DMS114 treated with DMSO at 0.1 percent for 48 hours (cell line): ENCODE results near the gene ACACB.

ENCODE experiments used
- DNase-seq: peaks from one replicate; lab custom pipeline; 2025; ENCODE audit not compliant: unreplicated experiment; lab: John Stamatoyannopoulos, UW

Gene ACACB

DNA sequence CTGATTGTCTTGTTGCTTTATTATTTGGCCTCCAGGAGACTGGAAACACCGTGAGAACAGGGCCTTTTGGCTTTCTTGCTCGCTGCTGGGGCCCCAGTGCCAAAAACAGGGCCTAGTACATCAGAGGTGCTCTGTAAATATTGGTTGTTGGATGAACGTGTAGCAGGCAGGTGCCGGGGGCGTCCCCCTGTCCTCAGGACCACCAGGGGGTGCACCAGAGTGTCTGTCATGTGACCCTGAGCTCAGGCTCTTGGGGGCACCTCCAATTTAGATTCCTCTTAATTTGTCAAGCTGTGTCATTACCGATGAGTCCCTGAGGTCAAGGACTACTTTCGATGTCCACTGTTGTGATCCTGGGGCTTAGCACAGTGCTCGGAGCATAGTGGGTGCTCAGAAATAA is 87.1 kb downstream of the ACACB start:
- DNase-seq: no peak

GRCh38 chr12:109209082-109209481 is 92.7 kb downstream of the ACACB start:
- DNase-seq: no peak

GRCh38 chr12:109212460-109213115 is 96.2 kb downstream of the ACACB start:
- DNase-seq: no peak

DNA sequence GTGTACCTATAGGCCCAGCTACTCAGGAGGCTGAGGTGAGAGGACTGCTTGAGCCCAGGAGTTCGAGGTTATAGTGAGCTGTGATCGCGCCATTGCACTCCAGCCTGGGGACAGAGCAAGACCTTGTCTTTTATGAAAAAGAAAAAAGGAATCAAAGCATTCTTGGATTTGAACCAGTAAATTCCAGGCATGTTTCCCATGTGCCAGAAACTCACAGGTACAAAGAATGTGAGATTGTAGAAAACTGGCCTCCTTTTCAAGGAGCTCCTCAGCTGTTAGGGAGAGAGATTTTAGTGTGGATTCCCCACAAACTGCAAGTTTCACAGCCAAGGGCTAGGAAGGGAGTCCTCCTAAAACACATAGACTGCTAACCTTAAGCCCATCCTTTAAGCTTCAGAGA is 97.7 kb downstream of the ACACB start:
- DNase-seq: no peak

DNA sequence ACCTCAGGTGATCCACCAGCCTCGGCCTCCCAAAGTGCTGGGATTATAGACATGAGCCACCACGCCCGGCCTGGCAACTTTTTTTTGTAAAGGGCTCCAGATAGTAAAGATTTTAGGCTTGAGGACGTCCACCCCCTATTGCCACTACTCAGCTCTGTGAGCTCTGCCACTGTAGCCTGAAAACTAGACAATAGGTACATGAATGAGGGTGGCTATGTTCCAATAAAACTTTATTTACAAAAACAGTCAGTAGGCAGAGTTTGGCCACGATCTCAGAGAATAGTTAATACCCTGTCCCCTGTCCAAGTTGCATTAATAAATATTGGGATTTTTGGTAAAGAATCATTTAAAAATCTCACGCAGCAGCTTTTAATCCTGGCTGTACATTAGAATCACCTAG is 102.6 kb downstream of the ACACB start:
- DNase-seq: no peak

DNA sequence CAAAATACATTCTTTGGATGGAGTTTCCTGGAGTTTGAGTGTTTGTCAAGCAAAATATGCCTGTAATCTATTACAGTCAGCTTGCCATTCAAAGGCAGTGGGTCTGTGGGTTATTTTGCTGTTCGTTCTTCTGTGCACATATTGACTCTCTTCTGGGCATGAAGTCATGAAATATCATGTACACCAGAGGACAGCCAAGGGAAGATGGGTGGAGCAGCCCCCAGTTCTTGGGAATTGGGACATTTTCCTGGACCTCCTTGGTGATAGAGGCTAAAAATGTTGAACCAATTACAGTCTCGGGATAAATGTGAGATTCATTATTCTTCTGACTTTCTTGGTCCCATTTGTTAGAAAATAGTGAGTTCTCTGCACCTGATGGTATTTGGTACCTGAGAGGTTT is 103.6 kb downstream of the ACACB start:
- no peak for DNase-seq

DNA sequence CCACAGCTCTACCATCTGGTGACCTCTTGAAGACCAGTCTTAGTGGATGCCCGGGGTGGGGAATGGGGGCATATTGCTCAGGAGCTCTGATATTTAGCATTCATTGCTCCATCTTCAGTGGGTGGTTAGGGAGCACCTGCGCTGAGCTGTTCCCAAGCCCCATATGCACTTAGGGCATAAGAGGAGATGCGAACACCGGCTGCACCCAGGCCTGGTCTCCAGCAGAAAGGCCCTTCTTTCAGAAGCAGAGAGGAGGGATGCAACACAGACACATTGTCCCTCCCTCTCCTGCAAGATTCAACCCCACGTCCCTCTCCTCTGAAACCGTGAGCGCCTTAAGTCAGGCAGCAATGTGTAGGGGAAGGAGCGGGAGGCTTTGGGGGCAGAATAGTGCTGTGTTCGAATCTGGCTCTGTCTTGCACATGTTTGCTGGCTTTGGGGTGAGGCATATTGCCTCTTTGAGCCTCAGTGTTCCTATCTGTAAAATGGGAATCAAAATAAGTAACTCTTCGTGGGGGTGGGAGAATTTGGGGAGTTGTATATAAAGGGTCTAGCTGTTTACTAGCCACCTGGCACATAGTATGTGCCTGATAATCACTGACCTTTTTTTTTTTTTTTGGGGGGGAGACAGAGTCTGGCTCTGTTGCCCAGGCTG is 105.0 kb downstream of the ACACB start:
- no peak for DNase-seq

DNA sequence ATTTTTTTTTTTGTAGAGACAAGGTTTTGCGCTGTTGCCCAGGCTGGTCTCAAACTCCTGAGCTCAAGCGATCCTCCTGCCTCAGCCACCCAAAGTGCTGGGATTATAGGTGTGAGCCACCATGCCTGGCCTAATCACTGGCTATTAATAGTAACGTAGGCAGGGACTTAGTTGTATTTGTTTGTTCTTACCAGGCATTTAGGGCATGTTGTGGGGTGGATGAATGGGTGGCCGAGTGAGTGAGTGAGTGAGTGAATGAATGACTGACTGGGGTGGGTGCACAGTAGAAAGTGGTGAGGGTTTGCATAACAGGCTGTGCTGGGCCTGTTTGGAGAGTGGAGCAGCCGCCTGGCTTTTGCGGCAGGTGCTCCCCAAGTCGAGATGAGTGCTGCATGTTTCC is 105.7 kb downstream of the ACACB start:
- DNase-seq: no peak

DNA sequence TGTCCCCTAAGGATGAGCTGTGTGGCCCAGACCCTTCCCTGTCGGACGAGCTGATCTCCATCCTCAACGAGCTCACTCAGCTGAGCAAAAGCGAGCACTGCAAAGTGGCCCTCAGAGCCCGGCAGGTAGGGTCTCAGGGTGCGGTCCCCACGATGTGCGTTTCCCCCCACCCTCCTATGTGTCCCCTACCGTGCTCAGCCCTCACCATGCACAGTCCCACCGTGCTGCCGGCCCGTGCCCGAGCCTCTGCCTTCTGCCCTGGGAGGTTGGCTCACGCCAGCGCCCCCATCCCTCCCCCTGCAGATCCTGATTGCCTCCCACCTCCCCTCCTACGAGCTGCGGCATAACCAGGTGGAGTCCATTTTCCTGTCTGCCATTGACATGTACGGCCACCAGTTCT is 106.1 kb downstream of the ACACB start:
- DNase-seq: no peak

DNA sequence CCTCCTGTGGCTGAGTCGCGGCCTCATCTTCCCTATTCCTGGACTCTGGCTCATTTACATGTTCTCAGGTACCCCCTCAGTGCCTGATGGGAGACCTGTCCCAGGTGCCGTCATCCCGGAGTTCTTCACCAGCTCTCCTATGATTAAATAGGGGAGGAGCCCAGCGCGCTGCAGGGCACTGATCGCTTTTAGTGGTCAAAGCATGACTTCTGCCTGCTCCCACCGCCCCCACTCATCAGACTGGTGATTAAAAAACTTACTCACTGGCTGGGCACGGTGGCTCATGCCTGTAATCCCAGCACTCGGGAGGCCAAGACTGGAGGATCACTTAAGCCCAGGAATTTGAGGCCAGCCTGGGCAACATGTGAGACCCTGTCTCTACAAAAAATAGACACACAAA is 106.8 kb downstream of the ACACB start:
- DNase-seq: no peak

DNA sequence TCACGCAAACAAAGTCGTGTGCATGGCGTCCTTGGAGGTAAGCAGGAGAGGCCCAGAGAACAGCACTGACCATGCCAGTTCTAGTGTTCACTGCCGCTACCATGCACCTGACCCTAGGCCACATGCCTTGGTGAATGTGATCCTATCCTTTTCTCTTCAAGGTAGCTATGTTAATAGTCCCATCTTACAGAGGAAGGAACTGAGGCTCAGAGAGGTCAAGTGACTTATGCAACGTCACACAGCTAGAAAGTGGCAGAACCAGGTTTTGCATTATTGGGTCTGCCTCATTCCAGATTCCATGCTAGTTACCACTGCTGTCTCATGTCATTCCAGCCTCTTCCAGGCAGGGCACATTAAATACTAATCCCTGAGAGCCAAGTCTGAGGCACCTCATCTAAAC is 107.5 kb downstream of the ACACB start:
- DNase-seq: no peak

DNA sequence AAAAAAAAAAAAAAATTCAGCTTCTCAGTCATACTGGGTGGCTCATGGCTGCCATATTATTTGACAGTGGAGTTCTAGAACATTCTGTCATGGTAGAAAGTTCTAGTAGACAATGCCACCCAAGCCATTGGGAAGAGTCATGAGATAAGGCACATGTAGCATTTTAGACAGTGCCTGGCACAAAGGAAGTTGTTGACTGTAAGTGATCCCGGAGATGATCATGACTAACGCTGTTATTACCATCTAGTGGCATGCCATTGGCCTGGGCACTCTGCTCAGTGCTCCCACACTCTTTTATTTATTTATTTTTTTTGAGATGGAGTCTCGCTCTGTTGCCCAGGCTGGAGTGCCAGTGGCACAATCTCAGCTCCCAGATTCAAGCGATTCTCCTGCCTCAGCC is 112.3 kb downstream of the ACACB start:
- DNase-seq: no peak

GRCh38 chr12:109230193-109230592 is 113.8 kb downstream of the ACACB start:
- DNase-seq: no peak

DNA sequence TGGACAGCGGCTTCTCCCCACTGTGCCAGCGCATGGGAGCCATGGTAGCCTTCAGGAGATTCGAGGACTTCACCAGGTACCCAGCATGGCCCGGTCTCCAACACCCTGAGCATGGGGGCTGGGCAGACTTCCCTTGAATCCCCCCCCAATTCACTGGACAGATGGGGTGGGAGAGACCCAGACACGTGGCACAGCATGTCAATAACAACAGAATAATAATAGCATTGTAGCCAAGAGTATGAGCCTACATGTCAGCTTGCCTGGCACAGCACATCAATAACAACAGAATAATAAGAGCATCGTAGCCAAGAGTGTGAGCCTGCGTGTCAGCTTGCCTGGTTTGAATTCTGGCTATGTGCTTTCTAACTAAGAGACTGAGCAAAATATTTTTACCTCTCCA is 116.3 kb downstream of the ACACB start:
- DNase-seq: no peak

GRCh38 chr12:109234012-109234411 is 117.6 kb downstream of the ACACB start:
- no peak for DNase-seq

DNA sequence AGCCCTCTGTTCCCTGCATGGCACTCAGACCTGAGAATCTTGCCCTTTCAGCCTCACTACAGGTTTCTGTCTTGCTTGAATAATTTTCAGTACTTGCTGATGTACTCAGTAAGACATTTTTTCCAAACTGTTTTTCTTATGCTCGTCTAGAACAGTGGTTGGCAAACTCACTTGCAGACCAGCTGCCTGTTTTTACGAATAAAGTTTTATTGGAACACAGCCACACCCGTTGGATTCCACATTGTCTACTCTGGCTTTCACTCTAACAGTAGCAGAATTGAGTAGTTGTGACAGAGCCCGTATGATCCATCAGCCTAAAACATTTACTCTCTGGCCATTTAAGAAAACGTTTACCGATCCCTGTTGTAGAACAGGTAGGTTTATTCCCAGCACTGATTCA is 119.9 kb downstream of the ACACB start:
- no peak for DNase-seq

- no peak for DNase-seq
These were observed 122.8 kb downstream of the ACACB start for GRCh38 chr12:109239179-109239578.

DNA sequence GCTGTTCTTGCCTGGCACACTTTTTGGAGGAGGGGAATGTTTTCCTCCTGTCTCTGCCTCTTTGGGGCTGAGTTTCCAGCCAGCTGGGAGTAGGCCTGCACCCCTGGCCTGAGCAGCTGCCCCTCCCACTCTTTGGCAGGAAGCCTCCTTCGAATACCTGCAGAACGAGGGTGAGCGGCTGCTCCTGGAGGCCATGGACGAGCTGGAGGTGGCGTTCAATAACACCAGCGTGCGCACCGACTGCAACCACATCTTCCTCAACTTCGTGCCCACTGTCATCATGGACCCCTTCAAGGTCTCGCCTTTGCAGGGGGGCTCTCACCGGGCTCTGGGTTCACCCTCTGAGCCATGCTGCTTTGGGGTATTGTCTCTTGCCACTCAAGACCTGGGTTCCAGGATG is 123.3 kb downstream of the ACACB start:
- DNase-seq: no peak

GRCh38 chr12:109240365-109240764 is 124.0 kb downstream of the ACACB start:
- no peak for DNase-seq

- DNase-seq: no peak
These were observed 125.5 kb downstream of the ACACB start for GRCh38 chr12:109241936-109242335.

DNA sequence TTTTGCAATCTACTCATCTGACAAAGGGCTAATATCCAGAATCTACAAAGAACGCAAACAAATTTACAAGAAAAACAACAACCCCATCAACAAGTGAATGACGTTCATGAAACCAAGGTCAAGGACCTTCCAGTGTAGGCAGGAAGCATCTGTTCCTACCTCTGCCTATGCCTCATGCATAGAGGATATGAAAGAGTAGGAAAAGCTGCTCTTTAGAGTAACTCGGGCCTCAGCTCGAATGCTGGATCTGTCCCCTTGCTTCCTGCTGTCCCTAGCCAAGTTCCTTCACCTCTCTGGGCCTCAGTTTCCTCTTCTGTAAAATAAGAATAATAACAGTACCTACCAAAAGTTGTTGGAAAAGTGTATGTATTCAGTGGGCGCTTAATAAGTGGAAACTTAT is 127.7 kb downstream of the ACACB start:
- no peak for DNase-seq

DNA sequence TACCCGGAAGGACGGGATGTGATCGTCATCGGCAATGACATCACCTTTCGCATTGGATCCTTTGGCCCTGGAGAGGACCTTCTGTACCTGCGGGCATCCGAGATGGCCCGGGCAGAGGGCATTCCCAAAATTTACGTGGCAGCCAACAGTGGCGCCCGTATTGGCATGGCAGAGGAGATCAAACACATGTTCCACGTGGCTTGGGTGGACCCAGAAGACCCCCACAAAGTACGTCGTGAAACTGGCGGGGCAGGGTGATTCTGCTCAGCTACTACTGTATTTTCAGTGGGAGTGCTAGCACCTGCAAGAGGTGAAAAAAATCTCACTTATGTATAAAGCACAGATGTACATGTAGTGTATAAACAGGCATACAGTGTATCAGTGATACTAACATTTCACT is 129.8 kb downstream of the ACACB start:
- DNase-seq: no peak
